Prostate gland (tissue), 2 donors: Measurements from ENCODE around the gene ARID2.

ENCODE experiments used
- CTCF ChIP-seq, 4 experiments: fragments of 200-600 bp in 2 of 4; fragments of 450-650 bp in 2 of 4; sonication (generic) in 2 of 4; IDR thresholded peaks; 1 replicate in 3 of 4; 2 replicates in 1 of 4; pipeline ENCODE4 v1.5.1; 2016 to 2019; ENCODE audit warnings: antibody characterized with exemption in 4 of 4, mild to moderate bottlenecking in 2 of 4, moderate library complexity in 2 of 4
- POLR2A ChIP-seq: fragments of 450-650 bp; IDR thresholded peaks from one replicate; pipeline ENCODE4 v1.6.1; 2016; ENCODE audit warnings: antibody characterized with exemption, mild to moderate bottlenecking
- POLR2AphosphoS5 ChIP-seq: sonication (generic); formaldehyde crosslinking; IDR thresholded peaks from one replicate; pipeline ENCODE4 v1.6.1; 2017; ENCODE audit warnings: antibody characterized with exemption

GRCh38 chr12:45880533-45880932 lies 151.0 kb downstream of the ARID2 start:
- no peak for TF ChIP-seq CTCF (IDR thresholded peaks at IDR 0.05)
- no peak for TF ChIP-seq POLR2A
- no peak for TF ChIP-seq POLR2AphosphoS5
